Measurements from ENCODE around the gene C1orf226.

DNA sequence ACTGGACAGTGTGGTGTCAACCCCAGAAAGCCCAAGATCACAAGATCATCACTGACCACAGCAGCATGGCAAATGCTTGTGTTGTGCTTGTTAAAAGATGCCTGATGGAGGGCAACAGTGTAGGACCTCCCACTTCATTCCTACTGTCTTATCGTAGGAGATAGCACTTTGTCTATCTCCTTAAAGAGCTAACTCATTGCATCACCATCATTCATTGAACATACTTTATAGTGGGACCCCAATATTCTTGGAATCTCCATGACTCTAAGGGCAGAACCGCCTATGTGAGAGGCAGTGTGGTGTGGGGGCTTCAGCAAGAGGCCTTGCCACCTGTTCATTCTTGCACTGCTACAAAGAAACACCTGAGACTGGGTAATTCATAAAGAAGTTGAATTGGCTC, 35.4 kb downstream of the C1orf226 start:
- no peak for TF ChIP-seq POLR2AphosphoS5 (IDR thresholded peaks at IDR 0.05; ENCODE audit: insufficient read depth in 1 of 2, low read depth in 1 of 2)
- TF ChIP-seq CTCF (IDR thresholded peaks at IDR 0.05) = no peak
- TF ChIP-seq POLR2A (IDR thresholded peaks at IDR 0.05) = no peak

All from vagina (tissue), 2 donors.